A549 (cell line): ENCODE data around the gene IL17REL. TPM values are rescaled to one million over a fixed set of nuclear protein-coding genes. Genes with fewer than 3 reads are reported as not detected.
A peak's percentile ranks its signal among the peaks of the same experiment; 100 is the strongest.

ENCODE experiments used
- ATAC-seq, 2 experiments: fragments of 200-7000 bp in 1 of 2; fragments of >200 bp in 1 of 2; cut with Nextera tagmentation in 1 of 2; cut with Tn5 transposase in 1 of 2; 3 replicates each; pipeline versions ENCODE4 v1.8.0 to v1.9.1; 2018 to 2020; ENCODE audit warnings: mild to moderate bottlenecking in 1 of 2, moderate library complexity in 1 of 2
- CTCF ChIA-PET: fragments of 300-600 bp; sonication (Branson Sonifier 250); formaldehyde crosslinking; extraction: SDS; loops from one replicate; lab custom pipeline; 2021; ENCODE audit warnings: antibody characterized with exemption, inconsistent platforms; lab: Yijun Ruan, JAX
- POLR2A ChIA-PET: fragments of 350-600 bp; formaldehyde crosslinking; extraction: SDS; loops from one replicate; lab custom pipeline; 2021; ENCODE audit warnings: antibody characterized with exemption, inconsistent platforms; lab: Yijun Ruan, JAX
- DNase-seq, 2 experiments: peaks; one replicate each; pipeline versions ENCODE4 v3.0.0 to v3.0.0-alpha.2; 2011 to 2016; ENCODE audit warnings: low read depth in 1 of 2, low spot score in 1 of 2
- FAIRE-seq: peaks from 2 replicates; lab custom pipeline; 2011; peaks lifted over from hg19 to GRCh38; lab: Jason Lieb, UNC
- H3K27ac ChIP-seq, 2 experiments: fragments of >200 bp; sonication (Bioruptor Twin); formaldehyde crosslinking; 3 replicates each; pipeline ENCODE4 v1.5.1; 2016 to 2017
- H3K4me1 ChIP-seq: fragments of >200 bp; sonication (Bioruptor Twin); formaldehyde crosslinking; 3 replicates; pipeline ENCODE4 v1.6.1; 2016
- H3K4me2 ChIP-seq: fragments of >200 bp; sonication (Bioruptor Twin); formaldehyde crosslinking; 3 replicates; pipeline ENCODE4 v1.6.1; 2016
- H3K4me3 ChIP-seq: fragments of >200 bp; sonication (Bioruptor Twin); formaldehyde crosslinking; 3 replicates; pipeline ENCODE4 v1.5.1; 2016
- H3K9me3 ChIP-seq: fragments of >200 bp; sonication (Bioruptor Twin); formaldehyde crosslinking; 3 replicates; pipeline ENCODE4 v1.6.1; 2016
- BCL3 ChIP-seq: fragments of >200 bp; sonication (Bioruptor Twin); formaldehyde crosslinking; IDR thresholded peaks from 3 replicates; pipeline ENCODE4 v1.6.1; 2016
- CBX2 ChIP-seq: fragments of 200-600 bp; sonication (generic); IDR thresholded peaks from 2 replicates; pipeline ENCODE4 v1.6.1; 2016; ENCODE audit warnings: low read depth, mild to moderate bottlenecking, borderline replicate concordance
- CEBPB ChIP-seq, 2 experiments: fragments of >200 bp in 1 of 2; sonication (Bioruptor Twin) in 1 of 2; formaldehyde crosslinking in 1 of 2; IDR thresholded peaks; 2 replicates each; pipeline ENCODE4 v1.6.1; 2012 to 2016
- CHD2 ChIP-seq: fragments of 150-350 bp; IDR thresholded peaks from 2 replicates; pipeline ENCODE4 v1.6.1; 2014; ENCODE audit warnings: low read length; ENCODE audit not compliant: partially characterized antibody
- EHMT2 ChIP-seq: fragments of 200-600 bp; sonication (generic); IDR thresholded peaks from 2 replicates; pipeline ENCODE4 v1.6.1; 2016; ENCODE audit warnings: antibody characterized with exemption, low read depth, mild to moderate bottlenecking, moderate library complexity
- EP300 ChIP-seq, 2 experiments: fragments of >200 bp; sonication (Bioruptor Twin); formaldehyde crosslinking; IDR thresholded peaks; 2 replicates in 1 of 2; 3 replicates in 1 of 2; pipeline ENCODE4 v1.6.1; 2016 to 2017
- ESRRA ChIP-seq: fragments of 150-350 bp; IDR thresholded peaks from 2 replicates; pipeline ENCODE4 v1.6.1; 2014; ENCODE audit warnings: mild to moderate bottlenecking, low read length, borderline replicate concordance
- FOSB ChIP-seq: fragments of 250-450 bp; sonication (Bioruptor Pico); IDR thresholded peaks from 2 replicates; pipeline ENCODE4 v1.5.0; 2020; ENCODE audit warnings: mild to moderate bottlenecking, moderate library complexity
- HDAC2 ChIP-seq: fragments of 200-600 bp; sonication (generic); IDR thresholded peaks from 2 replicates; pipeline ENCODE4 v1.6.1; 2016
- HES2 ChIP-seq: fragments of >200 bp; sonication (Bioruptor Twin); formaldehyde crosslinking; IDR thresholded peaks from 2 replicates; pipeline ENCODE4 v1.6.1; 2016
- HEYL ChIP-seq: fragments of 250-450 bp; sonication (Bioruptor Pico); IDR thresholded peaks from 2 replicates; pipeline ENCODE4 v1.8.0; 2021; ENCODE audit warnings: mild to moderate bottlenecking, moderate library complexity
- HOXB5 ChIP-seq: fragments of 250-450 bp; sonication (Bioruptor Pico); IDR thresholded peaks from 2 replicates; pipeline ENCODE4 v1.5.0; 2020; ENCODE audit warnings: mild to moderate bottlenecking, moderate library complexity
- KDM1A ChIP-seq: fragments of 200-600 bp; sonication (generic); IDR thresholded peaks from 2 replicates; pipeline ENCODE4 v1.6.1; 2016; ENCODE audit warnings: low read depth, mild to moderate bottlenecking
- NPAS2 ChIP-seq: fragments of 250-450 bp; sonication (Bioruptor Pico); IDR thresholded peaks from 2 replicates; pipeline ENCODE4 v1.8.0; 2022; ENCODE audit warnings: mild to moderate bottlenecking, moderate library complexity, borderline replicate concordance
- NR3C1 ChIP-seq: fragments of >200 bp; sonication (Bioruptor Twin); formaldehyde crosslinking; IDR thresholded peaks from 3 replicates; pipeline ENCODE4 v1.6.1; 2017
- PBX3 ChIP-seq: IDR thresholded peaks from 2 replicates; pipeline ENCODE4 v1.6.1; 2012
- RAD21 ChIP-seq, 2 experiments: fragments of >200 bp in 1 of 2; sonication (Bioruptor Twin) in 1 of 2; formaldehyde crosslinking in 1 of 2; IDR thresholded peaks in 1 of 2; conservative IDR thresholded peaks in 1 of 2; 2 replicates in 1 of 2; 3 replicates in 1 of 2; pipeline ENCODE4 v1.6.1; 2012 to 2018; ENCODE audit warnings: inconsistent platforms in 1 of 2
- RCOR1 ChIP-seq: fragments of 150-350 bp; IDR thresholded peaks from 2 replicates; pipeline ENCODE4 v1.6.1; 2014; ENCODE audit warnings: antibody characterized with exemption, low read length, low read depth
- REST ChIP-seq: fragments of 200-600 bp; sonication (generic); IDR thresholded peaks from 2 replicates; pipeline ENCODE4 v1.6.1; 2016; ENCODE audit warnings: antibody characterized with exemption, mild to moderate bottlenecking, moderate library complexity
- TFCP2L1 ChIP-seq: fragments of 250-450 bp; sonication (Bioruptor Pico); IDR thresholded peaks from 2 replicates; pipeline ENCODE4 v1.5.0; 2021; ENCODE audit warnings: mild to moderate bottlenecking
- TP53 ChIP-seq: fragments of 250-450 bp; sonication (Bioruptor Pico); IDR thresholded peaks from 2 replicates; pipeline ENCODE4 v1.5.0; 2021; ENCODE audit warnings: mild to moderate bottlenecking, moderate library complexity
- WGBS: methylation state at CpG from one replicate; pipeline ENCODE4 v1.1.6; 2017; ENCODE audit errors: missing lambda C conversion rate; 5-methylcytosine and 5-hydroxymethylcytosine counted together
- polyA plus RNA-seq, 4 experiments: library from polyadenylated mRNA; depleted of rRNA in 3 of 4; stranded (reverse); fragments of >200 nt; fragmentation: RNase III in 1 of 4; extraction: RNeasy Plus Mini Kit Qiagen cat#74134 plus additional on column Dnase treatment in 1 of 4; gene quantifications; 2 replicates in 3 of 4; 3 replicates in 1 of 4; pipeline ENCODE4 v1.2.3, GENCODE V29; 2011 to 2017

The IL17REL gene
- polyA plus RNA-seq, 2 of the 4 experiments (the other 2 are of a cell fraction): 0.06 TPM; not detected in 1

- Histone ChIP-seq H3K4me3 (no peak overlapping the region), H3K27ac (peak overlapping the region in 1 of 2 experiments; percentile 96; a peak in 3 of 6 replicates), H3K4me1 (peaks cover 42% of the 10 kb centered on the region), H3K4me2 (peak overlapping the region; percentile 93), H3K9me3 (no peaks in the 10 kb centered on the region)
- DNase-seq: no peak
- ATAC-seq: no peak
- FAIRE-seq: no peak
- TF ChIP-seq EHMT2 (no peak), HDAC2 (no peak), FOSB (no peak), CHD2 (no peak)
- TF ChIP-seq, all 56 proteins: peak for 0
- ChIA-PET POLR2A (no interaction called here), CTCF (interaction anchor here (1.3 kb wide), 1 partner anchor 7 kb away, joined by 3 read pairs; no protein-coding TSS in a partner anchor)
- 81% methylated on average over 4 of the region's 6 CpGs for WGBS
These were observed 48.9 kb downstream of the IL17REL start for GRCh38 chr22:49963647-49964026.

- DNase-seq (no peak), ATAC-seq (no peak), FAIRE-seq (no peak)
- H3K4me1 ChIP-seq: peaks cover 42% of the 10 kb centered on the region
- TF ChIP-seq RAD21 (conservative IDR thresholded peaks at IDR 0.05 in 1 of 2, IDR thresholded peaks at IDR 0.05 in 1 of 2) (no peak), CEBPB (IDR thresholded peaks at IDR 0.05) (no peak), EHMT2 (no peak), ESRRA (no peak), PBX3 (no peak), BCL3 (no peak), KDM1A (no peak), RCOR1 (no peak), HES2 (no peak), REST (no peak), TP53 (CRISPR knock-in tag) (no peak), TFCP2L1 (CRISPR knock-in tag) (no peak), HOXB5 (CRISPR knock-in tag) (no peak), NPAS2 (no peak), EP300 (IDR thresholded peaks at IDR 0.05) (no peak), NR3C1 (no peak), HDAC2 (no peak), CBX2 (no peak), HEYL (no peak)
- CTCF ChIA-PET: interaction anchor here (1.0 to 1.4 kb wide), 3 partner anchors 8 to 67 kb away, joined by 3 to 4 read pairs (median 3); no protein-coding TSS in a partner anchor
- peak overlapping the region; percentile 79 for H3K4me3 ChIP-seq
- POLR2A ChIA-PET: interaction anchor here (0.6 to 2.7 kb wide), 3 partner anchors 8 to 186 kb away, joined by 3 to 13 read pairs (median 4); no protein-coding TSS in a partner anchor
- H3K27ac ChIP-seq: peak overlapping the region; percentile 96
- H3K4me2 ChIP-seq: peak overlapping the region; percentile 93
- no peaks in the 10 kb centered on the region for H3K9me3 ChIP-seq
- 83% methylated on average over 26 of the region's 63 CpGs for WGBS
These were observed 49.6 kb downstream of the IL17REL start for GRCh38 chr22:49962751-49963646.
